ENCODE results near the gene ZNF423. TPM values are rescaled to one million over a fixed set of nuclear protein-coding genes. Genes with fewer than 3 reads are reported as not detected.
A peak's percentile ranks its signal among the peaks of the same experiment; 100 is the strongest.

The ZNF423 gene
- total and polyA plus RNA-seq, 4 donors = 1.1 to 14.8 (median 3.3) TPM

- DNase-seq = no peak
Observed at GRCh38 chr16:49499414-49499785, 356.5 kb downstream of the ZNF423 start.

GRCh38 chr16:49498666-49499413 is 357.1 kb downstream of the ZNF423 start:
- no peak overlapping the region for H3K4me3 ChIP-seq
- H3K9me3 ChIP-seq (ENCODE audit: control insufficient read depth in 4 of 4, insufficient read depth in 3 of 4, low read length in 3 of 4) = no peaks in the 10 kb centered on the region
- TF ChIP-seq CTCF (IDR thresholded peaks at IDR 0.05; ENCODE audit: control extremely low read depth, extremely low read depth) = no peak
- H3K27ac ChIP-seq (ENCODE audit: low read depth in 1 of 2, low read length in 1 of 2) = no peak overlapping the region
- no peaks in the 10 kb centered on the region for H3K4me1 ChIP-seq (ENCODE audit: control insufficient read depth in 5 of 5, insufficient read depth in 5 of 5, low read length in 5 of 5)
- H3K36me3 ChIP-seq (ENCODE audit: control insufficient read depth in 4 of 4, insufficient read depth in 4 of 4, low read length in 4 of 4) = peaks cover 0 to 10% (median 0%) of the 10 kb centered on the region in 4 donors
- peak in 1 of 3 donors; percentile 22 for DNase-seq
- no peak overlapping the region for H3K9ac ChIP-seq (ENCODE audit: insufficient read depth in 1 of 2, low read length in 2 of 2)
- H3K27me3 ChIP-seq (ENCODE audit: control insufficient read depth in 3 of 3, insufficient read depth in 3 of 3, low read length in 2 of 3) = no peaks in the 10 kb centered on the region
- 82 to 89% methylated on average over 20 of the region's 20 CpGs for WGBS, 2 donors
- no peak for ATAC-seq (ENCODE audit: insufficient read depth, low FRiP score)

More at GRCh38 chr16:49499414-49499785, 356.5 kb downstream of the ZNF423 start:
- H3K4me3 ChIP-seq = no peak overlapping the region
- no peaks in the 10 kb centered on the region for H3K4me1 ChIP-seq (ENCODE audit: control insufficient read depth in 5 of 5, insufficient read depth in 5 of 5, low read length in 5 of 5)
- TF ChIP-seq CTCF (IDR thresholded peaks at IDR 0.05; ENCODE audit: control extremely low read depth, extremely low read depth) = no peak
- peaks cover 0 to 10% (median 0%) of the 10 kb centered on the region in 4 donors for H3K36me3 ChIP-seq (ENCODE audit: control insufficient read depth in 4 of 4, insufficient read depth in 4 of 4, low read length in 4 of 4)
- no peaks in the 10 kb centered on the region for H3K27me3 ChIP-seq (ENCODE audit: control insufficient read depth in 3 of 3, insufficient read depth in 3 of 3, low read length in 2 of 3)
- 87 to 90% methylated on average over 10 of the region's 10 CpGs for WGBS, 2 donors
- no peak overlapping the region for H3K9ac ChIP-seq (ENCODE audit: insufficient read depth in 1 of 2, low read length in 2 of 2)
- H3K27ac ChIP-seq (ENCODE audit: low read depth in 1 of 2, low read length in 1 of 2) = no peak overlapping the region
- no peak for ATAC-seq (ENCODE audit: insufficient read depth, low FRiP score)
- no peaks in the 10 kb centered on the region for H3K9me3 ChIP-seq (ENCODE audit: control insufficient read depth in 4 of 4, insufficient read depth in 3 of 4, low read length in 3 of 4)

- Histone ChIP-seq H3K27ac (ENCODE audit: low read depth in 1 of 2, low read length in 1 of 2) (no peak overlapping the region), H3K9me3 (ENCODE audit: control insufficient read depth in 4 of 4, insufficient read depth in 3 of 4, low read length in 3 of 4) (no peaks in the 10 kb centered on the region), H3K4me3 (no peak overlapping the region), H3K27me3 (ENCODE audit: control insufficient read depth in 3 of 3, insufficient read depth in 3 of 3, low read length in 2 of 3) (no peaks in the 10 kb centered on the region), H3K36me3 (ENCODE audit: control insufficient read depth in 4 of 4, insufficient read depth in 4 of 4, low read length in 4 of 4) (peaks cover 0 to 10% (median 0%) of the 10 kb centered on the region in 4 donors), H3K9ac (ENCODE audit: insufficient read depth in 1 of 2, low read length in 2 of 2) (no peak overlapping the region), H3K4me1 (ENCODE audit: control insufficient read depth in 5 of 5, insufficient read depth in 5 of 5, low read length in 5 of 5) (no peaks in the 10 kb centered on the region)
- WGBS, 2 donors = 83 to 96% methylated on average over 3 of the region's 3 CpGs
- TF ChIP-seq CTCF (IDR thresholded peaks at IDR 0.05; ENCODE audit: control extremely low read depth, extremely low read depth) = no peak
- DNase-seq (no peak), ATAC-seq (ENCODE audit: insufficient read depth, low FRiP score) (no peak)
Observed at GRCh38 chr16:49498264-49498663, 357.6 kb downstream of the ZNF423 start.

All from lung (tissue), 12 donors.